HTERT RPE-1 (cell line): ENCODE data around the gene POLR2B.
"Not testable (repeated sequence)": the region's sequence is repeated elsewhere in the genome, so short reads cannot be mapped to it uniquely, and the experiment has no call there.

ENCODE experiments used
- in situ Hi-C: fragments of 300-500 bp; cut with MboI; formaldehyde crosslinking; loops from 4 replicates; pipeline ENCODE4 v1.14.3; 2020; ENCODE audit warnings: low sequenced_read_pairs

POLR2B gene

GRCh38 chr4:57051095-57051494, 72.4 kb downstream of the POLR2B start:
- in situ Hi-C loops: no loop called here

- in situ Hi-C loops: no loop called here
Measured at GRCh38 chr4:57051524-57051923, 72.8 kb downstream of the POLR2B start.

GRCh38 chr4:57053508-57053907, 74.8 kb downstream of the POLR2B start:
- in situ Hi-C loops: no loop called here

GRCh38 chr4:57055886-57056285, 77.2 kb downstream of the POLR2B start:
- in situ Hi-C loops: no loop called here

- in situ Hi-C loops: no loop called here
Measured at GRCh38 chr4:57059890-57060716, 81.4 kb downstream of the POLR2B start.

GRCh38 chr4:57060717-57061067, 82.0 kb downstream of the POLR2B start:
- in situ Hi-C loops: not testable (repeated sequence)

- in situ Hi-C loops: no loop called here
Measured at GRCh38 chr4:57061395-57061794, 82.7 kb downstream of the POLR2B start.

- in situ Hi-C loops: no loop called here
Measured at GRCh38 chr4:57063518-57063917, 84.8 kb downstream of the POLR2B start.

- in situ Hi-C loops: no loop called here
Measured at GRCh38 chr4:57064120-57064519, 85.4 kb downstream of the POLR2B start.

- in situ Hi-C loops: no loop called here
Measured at GRCh38 chr4:57064811-57065711, 86.4 kb downstream of the POLR2B start.

- in situ Hi-C loops: no loop called here
Measured at GRCh38 chr4:57065730-57066482, 87.2 kb downstream of the POLR2B start.

- in situ Hi-C loops: no loop called here
Measured at GRCh38 chr4:57068237-57068981, 89.7 kb downstream of the POLR2B start.

GRCh38 chr4:57070461-57070860, 91.8 kb downstream of the POLR2B start:
- in situ Hi-C loops: no loop called here

GRCh38 chr4:57071326-57071725, 92.6 kb downstream of the POLR2B start:
- in situ Hi-C loops: no loop called here

- in situ Hi-C loops: no loop called here
Measured at GRCh38 chr4:57073559-57073958, 94.9 kb downstream of the POLR2B start.

GRCh38 chr4:57074744-57075143, 96.0 kb downstream of the POLR2B start:
- in situ Hi-C loops: no loop called here

GRCh38 chr4:57075367-57075766, 96.7 kb downstream of the POLR2B start:
- in situ Hi-C loops: no loop called here

GRCh38 chr4:57076646-57077045, 98.0 kb downstream of the POLR2B start:
- in situ Hi-C loops: no loop called here

- in situ Hi-C loops: no loop called here
Measured at GRCh38 chr4:57077550-57078343, 99.1 kb downstream of the POLR2B start.
